Mucosa of rectum (tissue), 2 donors: ENCODE measurements around the gene MANBA.

Source experiments
- H3K27ac ChIP-seq, 2 donors: one replicate each; pipeline ENCODE4 v1.7.0; 2013; ENCODE audit warnings: inconsistent platforms in 2 of 2, low read depth in 2 of 2, low read length in 2 of 2
- H3K27me3 ChIP-seq, 2 donors: one replicate each; pipeline ENCODE4 v1.7.0; 2013; ENCODE audit warnings: low read length in 2 of 2; ENCODE audit not compliant: control insufficient read depth in 2 of 2, insufficient read depth in 2 of 2
- H3K36me3 ChIP-seq, 2 donors: one replicate each; pipeline ENCODE4 v1.7.0; 2013; ENCODE audit warnings: low read length in 2 of 2; ENCODE audit not compliant: control insufficient read depth in 2 of 2, insufficient read depth in 2 of 2
- H3K4me1 ChIP-seq, 2 donors: one replicate each; pipeline ENCODE4 v1.7.0; 2013; ENCODE audit warnings: low read length in 2 of 2, mild to moderate bottlenecking in 1 of 2; ENCODE audit not compliant: control insufficient read depth in 2 of 2, insufficient read depth in 2 of 2
- H3K4me3 ChIP-seq, 2 donors: one replicate each; pipeline ENCODE4 v1.7.0; 2013; ENCODE audit warnings: low read length in 2 of 2
- H3K9ac ChIP-seq, 2 donors: one replicate each; pipeline ENCODE4 v1.7.0; 2013; ENCODE audit warnings: low read length in 2 of 2, low read depth in 1 of 2, mild to moderate bottlenecking in 1 of 2
- H3K9me3 ChIP-seq, 2 donors: one replicate each; pipeline ENCODE4 v1.7.0; 2013; ENCODE audit warnings: low read length in 2 of 2; ENCODE audit not compliant: control insufficient read depth in 2 of 2
- donor health status: healthy.
- donor health status: Normal muscosa, but diverticular disease.

MANBA gene

GRCh38 chr4:102760645-102761295, at the start of gene MANBA:
Gene MANBA, minus strand, starts transcription at chr4:102760968. Its CDS starts 74 bp downstream, at chr4:102760894.
- Histone ChIP-seq H3K9ac (peak within 1 kb of the TSS; percentile 74 to 83), H3K27me3 (peaks cover 0 to 4% of the 10 kb centered on the region in 2 donors), H3K4me1 (peaks cover 9 to 11% of the 10 kb centered on the region in 2 donors), H3K9me3 (no peaks in the 10 kb centered on the region), H3K27ac (peak within 1 kb of the TSS; percentile 79 to 88), H3K36me3 (no peaks in the 10 kb centered on the region), H3K4me3 (peak within 1 kb of the TSS; percentile 75 to 96)

- H3K4me3 ChIP-seq: no peak overlapping the region
- H3K4me1 ChIP-seq: peaks cover 0 to 3% of the 10 kb centered on the region in 2 donors
- H3K27ac ChIP-seq: no peak overlapping the region
- H3K27me3 ChIP-seq: no peaks in the 10 kb centered on the region
- H3K9ac ChIP-seq: no peak overlapping the region
- peaks cover 25 to 36% of the 10 kb centered on the region in 2 donors for H3K36me3 ChIP-seq
- H3K9me3 ChIP-seq: no peaks in the 10 kb centered on the region
Measured at GRCh38 chr4:102809691-102810090, 48.9 kb upstream of the MANBA start.

- Histone ChIP-seq H3K27ac (no peak overlapping the region), H3K4me1 (peaks cover 0 to 3% of the 10 kb centered on the region in 2 donors), H3K4me3 (no peak overlapping the region), H3K9me3 (no peaks in the 10 kb centered on the region), H3K36me3 (peaks cover 26 to 38% of the 10 kb centered on the region in 2 donors), H3K27me3 (no peaks in the 10 kb centered on the region), H3K9ac (no peak overlapping the region)
Measured at GRCh38 chr4:102809190-102809589, 48.4 kb upstream of the MANBA start.

GRCh38 chr4:102808009-102808408, 47.2 kb upstream of the MANBA start:
- no peak overlapping the region for H3K27ac ChIP-seq
- H3K36me3 ChIP-seq: peaks cover 32 to 39% of the 10 kb centered on the region in 2 donors

GRCh38 chr4:102807345-102807744, 46.6 kb upstream of the MANBA start:
- Histone ChIP-seq H3K4me1 (peaks cover 0 to 3% of the 10 kb centered on the region in 2 donors), H3K4me3 (no peak overlapping the region), H3K36me3 (peaks cover 38 to 40% of the 10 kb centered on the region in 2 donors), H3K27me3 (no peaks in the 10 kb centered on the region), H3K9ac (no peak overlapping the region), H3K9me3 (no peaks in the 10 kb centered on the region), H3K27ac (no peak overlapping the region)

More at GRCh38 chr4:102808009-102808408, 47.2 kb upstream of the MANBA start:
- no peaks in the 10 kb centered on the region for H3K27me3 ChIP-seq
- no peak overlapping the region for H3K4me3 ChIP-seq
- H3K9me3 ChIP-seq: no peaks in the 10 kb centered on the region
- H3K9ac ChIP-seq: no peak overlapping the region
- peaks cover 0 to 3% of the 10 kb centered on the region in 2 donors for H3K4me1 ChIP-seq

- no peak overlapping the region for H3K9ac ChIP-seq
- H3K27me3 ChIP-seq: no peaks in the 10 kb centered on the region
- no peaks in the 10 kb centered on the region for H3K4me1 ChIP-seq
- no peak overlapping the region for H3K4me3 ChIP-seq
- no peak overlapping the region for H3K27ac ChIP-seq
- H3K9me3 ChIP-seq: no peaks in the 10 kb centered on the region
- peaks cover 68 to 76% of the 10 kb centered on the region in 2 donors for H3K36me3 ChIP-seq
Measured at GRCh38 chr4:102799816-102800215, 39.0 kb upstream of the MANBA start.

GRCh38 chr4:102794999-102795398, 34.2 kb upstream of the MANBA start:
- Histone ChIP-seq H3K4me1 (no peaks in the 10 kb centered on the region), H3K27me3 (no peaks in the 10 kb centered on the region), H3K4me3 (no peak overlapping the region), H3K36me3 (peaks cover 38 to 44% of the 10 kb centered on the region in 2 donors), H3K9ac (no peak overlapping the region), H3K9me3 (no peaks in the 10 kb centered on the region), H3K27ac (no peak overlapping the region)

GRCh38 chr4:102792361-102792936, 31.7 kb upstream of the MANBA start:
- H3K36me3 ChIP-seq: peaks cover 21 to 25% of the 10 kb centered on the region in 2 donors
- no peak overlapping the region for H3K4me3 ChIP-seq
- no peak overlapping the region for H3K9ac ChIP-seq
- no peak overlapping the region for H3K27ac ChIP-seq
- H3K4me1 ChIP-seq: no peaks in the 10 kb centered on the region
- no peaks in the 10 kb centered on the region for H3K9me3 ChIP-seq
- no peaks in the 10 kb centered on the region for H3K27me3 ChIP-seq

GRCh38 chr4:102791318-102791835, 30.6 kb upstream of the MANBA start:
- peaks cover 16 to 19% of the 10 kb centered on the region in 2 donors for H3K36me3 ChIP-seq
- H3K27ac ChIP-seq: no peak overlapping the region
- no peak overlapping the region for H3K4me3 ChIP-seq
- no peaks in the 10 kb centered on the region for H3K27me3 ChIP-seq
- H3K9me3 ChIP-seq: no peaks in the 10 kb centered on the region
- H3K4me1 ChIP-seq: no peaks in the 10 kb centered on the region
- no peak overlapping the region for H3K9ac ChIP-seq

- Histone ChIP-seq H3K9me3 (no peaks in the 10 kb centered on the region), H3K4me3 (no peak overlapping the region), H3K4me1 (no peaks in the 10 kb centered on the region), H3K9ac (no peak overlapping the region), H3K27ac (no peak overlapping the region), H3K36me3 (no peaks in the 10 kb centered on the region), H3K27me3 (no peaks in the 10 kb centered on the region)
Measured at GRCh38 chr4:102789317-102789717, 28.5 kb upstream of the MANBA start.
